HUES48 (cell line): ENCODE measurements around the gene CAPN14.

Source experiments
- H3K27ac ChIP-seq: one replicate; pipeline ENCODE4 v1.7.0; 2013; ENCODE audit warnings: low read depth, low read length, inconsistent platforms
- H3K27me3 ChIP-seq: 2 replicates; pipeline ENCODE4 v1.6.1; 2013; ENCODE audit warnings: mild to moderate bottlenecking, low read length; ENCODE audit not compliant: control insufficient read depth, insufficient read depth
- H3K36me3 ChIP-seq: 2 replicates; pipeline ENCODE4 v1.6.1; 2013; ENCODE audit warnings: low read length; ENCODE audit not compliant: control insufficient read depth, insufficient read depth
- H3K4me1 ChIP-seq: 2 replicates; pipeline ENCODE4 v1.6.1; 2013; ENCODE audit warnings: mild to moderate bottlenecking, low read length; ENCODE audit not compliant: control insufficient read depth, insufficient read depth
- H3K4me3 ChIP-seq: 2 replicates; pipeline ENCODE4 v1.5.1; 2013; ENCODE audit warnings: mild to moderate bottlenecking, low read depth, low read length
- H3K9ac ChIP-seq: 2 replicates; pipeline ENCODE4 v1.6.1; 2013; ENCODE audit warnings: mild to moderate bottlenecking, low read depth, low read length, moderate library complexity
- H3K9me3 ChIP-seq: 2 replicates; pipeline ENCODE4 v1.6.1; 2013; ENCODE audit warnings: low read length; ENCODE audit not compliant: control insufficient read depth, insufficient read depth

Gene CAPN14

DNA sequence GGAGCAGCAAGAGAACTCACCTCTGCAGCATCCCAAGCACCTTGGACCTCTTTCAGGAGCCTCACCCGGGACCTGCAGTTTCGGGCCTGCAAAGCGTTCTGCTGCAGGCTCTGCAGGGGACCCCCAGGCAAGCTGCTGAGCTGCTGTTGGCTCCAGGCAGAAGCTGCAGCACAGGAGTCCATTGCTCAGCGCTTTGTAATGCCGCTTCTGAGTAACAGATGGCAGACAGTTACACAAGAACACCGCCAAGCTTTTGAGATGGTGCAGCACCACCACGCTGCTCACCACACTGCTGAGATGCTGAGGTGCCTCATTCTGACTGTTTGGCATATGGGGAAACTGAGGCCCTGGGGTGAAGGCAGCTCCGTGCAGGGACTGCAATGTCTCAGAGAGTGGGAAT lies 77.2 kb downstream of the CAPN14 start:
- H3K9me3 ChIP-seq, result peaks cover 3% of the 10 kb centered on the region; the same call in 1 of the 2 replicates
- no peak overlapping the region for H3K27ac ChIP-seq
- no peaks in the 10 kb centered on the region for H3K36me3 ChIP-seq
- H3K9ac ChIP-seq, result no peak overlapping the region
- peaks cover 71% of the 10 kb centered on the region for H3K27me3 ChIP-seq
- H3K4me3 ChIP-seq, result no peak overlapping the region
- H3K4me1 ChIP-seq, result peaks cover 7% of the 10 kb centered on the region

DNA sequence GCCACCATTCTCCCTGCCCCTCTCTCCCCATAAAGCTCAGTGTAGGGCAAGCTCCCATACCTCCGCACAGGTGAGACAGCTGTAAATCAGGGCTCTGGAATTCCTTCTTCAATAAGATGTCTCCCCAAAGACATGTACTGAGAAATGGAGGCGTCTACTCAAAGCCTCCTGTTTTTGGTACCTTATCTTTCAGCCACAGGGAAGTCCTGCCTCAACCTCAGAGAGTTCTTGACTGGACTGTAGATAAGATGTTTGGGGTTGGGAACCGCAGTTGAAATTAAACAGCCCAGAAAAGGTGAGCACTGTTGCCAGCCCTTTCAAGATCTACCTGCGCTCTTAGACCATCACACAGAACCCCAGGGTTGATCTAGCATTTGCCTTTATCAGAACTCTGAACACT lies 77.6 kb downstream of the CAPN14 start:
- Histone ChIP-seq H3K4me3 (no peak overlapping the region), H3K4me1 (peaks cover 10% of the 10 kb centered on the region), H3K27ac (no peak overlapping the region), H3K27me3 (peaks cover 73% of the 10 kb centered on the region), H3K9me3 (peaks cover 3% of the 10 kb centered on the region; the same call in 1 of the 2 replicates), H3K36me3 (no peaks in the 10 kb centered on the region), H3K9ac (no peak overlapping the region)

DNA sequence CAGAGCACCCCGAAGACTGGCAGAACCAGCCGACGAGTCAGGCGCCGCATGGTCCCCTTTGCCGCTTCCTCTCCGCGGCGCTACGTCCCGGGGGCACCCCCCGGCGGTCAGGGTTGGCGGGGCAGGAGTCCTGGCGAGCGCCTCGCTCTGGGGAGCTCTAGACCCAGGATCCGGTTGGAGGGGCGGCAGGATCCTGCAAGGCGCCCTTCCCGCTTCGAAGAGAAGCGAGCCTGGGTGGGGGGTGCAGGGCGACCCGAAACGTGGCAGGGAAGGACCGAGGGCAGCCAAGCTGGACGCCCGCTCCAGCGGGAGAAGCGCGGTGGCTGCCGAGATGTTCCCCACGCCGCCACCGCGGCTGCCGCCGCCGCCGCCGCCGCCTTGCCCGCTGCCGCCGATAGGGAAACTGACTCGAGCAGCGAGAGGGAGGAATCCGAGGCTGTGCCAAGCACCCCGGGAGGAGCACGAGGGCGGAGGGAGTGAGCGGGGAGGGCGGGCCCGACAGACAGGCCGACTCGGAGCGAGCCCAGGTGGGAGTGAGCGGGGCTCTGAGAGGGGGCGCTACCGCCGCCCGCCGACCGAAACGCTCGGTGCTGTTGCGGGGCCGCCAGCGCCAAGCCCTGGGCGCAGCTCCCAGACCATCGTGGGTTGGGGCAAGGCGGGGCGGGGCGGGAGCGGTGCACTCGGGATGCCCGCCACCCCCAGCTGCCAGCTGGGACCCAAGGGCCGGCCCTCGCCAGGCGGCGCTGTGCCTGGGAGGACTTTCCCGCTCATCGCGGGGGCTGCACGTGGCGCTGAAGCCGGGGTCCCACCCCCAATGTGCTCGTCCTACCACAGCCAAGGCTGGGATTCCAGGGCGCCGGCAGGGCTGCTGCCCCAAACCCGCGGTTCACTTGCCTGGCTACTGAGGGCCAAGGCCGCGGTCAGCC lies 79.0 kb downstream of the CAPN14 start, which contains the start of gene GALNT14:
GALNT14 (minus strand) TSS at position 404 of the 926 bp plus-strand sequence; CDS start at position 50, 354 bp downstream.
- H3K9ac ChIP-seq, result peak within 1 kb of the TSS; percentile 59
- H3K9me3 ChIP-seq, result peaks cover 3% of the 10 kb centered on the region; the same call in 1 of the 2 replicates
- H3K4me3 ChIP-seq, result peak within 1 kb of the TSS; percentile 67
- no peak within 1 kb of the TSS for H3K27ac ChIP-seq
- peaks cover 10% of the 10 kb centered on the region for H3K4me1 ChIP-seq
- no peaks in the 10 kb centered on the region for H3K36me3 ChIP-seq
- peaks cover 73% of the 10 kb centered on the region for H3K27me3 ChIP-seq

DNA sequence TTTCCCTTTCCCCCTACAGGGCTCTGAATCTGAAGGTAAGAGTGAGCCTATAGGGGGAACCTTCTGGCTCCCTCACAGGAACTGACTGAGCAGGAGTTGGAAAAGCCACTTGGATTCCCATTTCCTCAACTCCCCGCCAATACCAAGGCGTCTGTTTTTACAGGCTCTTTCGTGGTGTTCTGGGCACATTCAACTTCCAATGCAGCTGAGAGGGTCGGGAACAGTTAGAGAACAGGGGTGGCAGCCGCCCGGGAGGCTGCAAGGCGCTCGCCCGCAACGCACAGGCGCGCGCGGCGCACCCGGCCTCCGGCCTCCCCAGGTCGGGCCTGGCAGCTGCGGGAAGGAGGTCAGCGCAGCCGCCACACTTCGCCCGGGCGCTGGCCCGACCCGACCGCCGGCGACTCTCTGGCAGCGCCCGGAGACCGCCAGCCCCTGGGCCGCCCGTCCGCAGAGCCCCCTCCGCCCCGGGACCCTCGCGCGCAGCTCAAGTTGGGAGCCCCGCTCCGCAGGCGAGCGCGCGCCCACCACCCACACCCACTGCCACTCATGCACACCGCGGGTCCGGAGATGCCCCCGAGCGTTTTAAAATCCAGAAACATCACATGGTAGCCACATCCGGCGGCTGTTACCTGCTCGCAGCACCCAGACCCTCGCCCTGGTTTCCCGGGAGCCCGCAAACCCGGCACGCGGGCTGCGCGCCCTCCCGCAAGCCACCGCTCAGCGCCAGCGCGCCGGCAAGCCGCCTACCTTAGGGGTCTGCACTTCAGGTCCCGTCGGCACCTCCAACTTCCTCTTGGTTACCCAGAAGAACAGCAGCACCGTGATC lies 79.9 kb downstream of the CAPN14 start:
- H3K9ac ChIP-seq, result peak overlapping the region; percentile 59
- peaks cover 10% of the 10 kb centered on the region for H3K4me1 ChIP-seq
- H3K36me3 ChIP-seq, result no peaks in the 10 kb centered on the region
- peaks cover 73% of the 10 kb centered on the region for H3K27me3 ChIP-seq
- H3K4me3 ChIP-seq, result peak overlapping the region; percentile 67
- H3K9me3 ChIP-seq, result peaks cover 3% of the 10 kb centered on the region; the same call in 1 of the 2 replicates
- H3K27ac ChIP-seq, result no peak overlapping the region

DNA sequence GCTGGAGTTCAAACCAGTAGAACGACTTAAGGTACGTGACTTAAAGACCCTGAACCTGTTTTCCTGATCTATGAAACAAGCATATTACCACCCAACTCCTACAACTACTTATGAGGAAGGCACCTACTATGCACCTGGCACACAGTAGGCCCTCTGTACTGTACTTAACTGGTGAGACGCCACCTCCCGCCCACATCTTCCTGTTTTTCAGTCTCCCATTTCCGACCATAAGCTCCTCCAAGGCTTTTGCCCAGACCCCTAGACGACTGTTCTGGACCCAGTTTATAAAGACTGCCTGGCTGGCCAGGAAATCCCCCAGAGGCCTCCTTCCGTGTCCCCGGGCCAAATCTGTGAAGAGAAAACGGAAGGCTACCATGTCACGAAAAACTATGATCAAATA lies 80.6 kb downstream of the CAPN14 start:
- Histone ChIP-seq H3K4me1 (peaks cover 14% of the 10 kb centered on the region), H3K9me3 (peaks cover 3% of the 10 kb centered on the region; the same call in 1 of the 2 replicates), H3K36me3 (no peaks in the 10 kb centered on the region), H3K4me3 (peak overlapping the region; percentile 67), H3K9ac (no peak overlapping the region), H3K27ac (no peak overlapping the region), H3K27me3 (peaks cover 67% of the 10 kb centered on the region)

- H3K9me3 ChIP-seq, result peaks cover 3% of the 10 kb centered on the region; the same call in 1 of the 2 replicates
- H3K4me1 ChIP-seq, result peaks cover 21% of the 10 kb centered on the region
- H3K4me3 ChIP-seq, result no peak overlapping the region
- H3K27ac ChIP-seq, result no peak overlapping the region
- no peak overlapping the region for H3K9ac ChIP-seq
- no peaks in the 10 kb centered on the region for H3K36me3 ChIP-seq
- peaks cover 59% of the 10 kb centered on the region for H3K27me3 ChIP-seq
Observed at GRCh38 chr2:31136000-31136399, 81.3 kb downstream of the CAPN14 start.

GRCh38 chr2:31134480-31134879 lies 82.8 kb downstream of the CAPN14 start:
- peaks cover 3% of the 10 kb centered on the region; the same call in 1 of the 2 replicates for H3K9me3 ChIP-seq
- peaks cover 31% of the 10 kb centered on the region for H3K4me1 ChIP-seq
- H3K9ac ChIP-seq, result no peak overlapping the region
- H3K4me3 ChIP-seq, result no peak overlapping the region
- H3K36me3 ChIP-seq, result no peaks in the 10 kb centered on the region
- H3K27ac ChIP-seq, result no peak overlapping the region
- peaks cover 46% of the 10 kb centered on the region for H3K27me3 ChIP-seq

GRCh38 chr2:31132786-31133185 lies 84.5 kb downstream of the CAPN14 start:
- peaks cover 29% of the 10 kb centered on the region for H3K27me3 ChIP-seq
- no peaks in the 10 kb centered on the region for H3K36me3 ChIP-seq
- no peaks in the 10 kb centered on the region for H3K9me3 ChIP-seq
- H3K9ac ChIP-seq, result no peak overlapping the region
- H3K4me1 ChIP-seq, result peaks cover 31% of the 10 kb centered on the region
- no peak overlapping the region for H3K27ac ChIP-seq
- no peak overlapping the region for H3K4me3 ChIP-seq

- Histone ChIP-seq H3K9ac (no peak overlapping the region), H3K27ac (no peak overlapping the region), H3K9me3 (no peaks in the 10 kb centered on the region), H3K27me3 (peaks cover 20% of the 10 kb centered on the region), H3K4me1 (peaks cover 28% of the 10 kb centered on the region), H3K36me3 (no peaks in the 10 kb centered on the region), H3K4me3 (no peak overlapping the region)
Observed at GRCh38 chr2:31131871-31132270, 85.4 kb downstream of the CAPN14 start.

- Histone ChIP-seq H3K4me3 (no peak overlapping the region), H3K36me3 (no peaks in the 10 kb centered on the region), H3K4me1 (peaks cover 21% of the 10 kb centered on the region), H3K27ac (no peak overlapping the region), H3K27me3 (no peaks in the 10 kb centered on the region), H3K9ac (no peak overlapping the region), H3K9me3 (no peaks in the 10 kb centered on the region)
Observed at GRCh38 chr2:31129375-31130171, 87.7 kb downstream of the CAPN14 start.
